ENCODE data around the gene UBE2J1. TPM values are rescaled to one million over a fixed set of nuclear protein-coding genes. Genes with fewer than 3 reads are reported as not detected.
A peak's percentile ranks its signal among the peaks of the same experiment; 100 is the strongest.
"Not testable (repeated sequence)": the region's sequence is repeated elsewhere in the genome, so short reads cannot be mapped to it uniquely, and the experiment has no call there.

The UBE2J1 gene
- total and polyA plus RNA-seq, 7 experiments from 2014 or later, result 18.8 to 47.7 (median 27.7) TPM

DNA sequence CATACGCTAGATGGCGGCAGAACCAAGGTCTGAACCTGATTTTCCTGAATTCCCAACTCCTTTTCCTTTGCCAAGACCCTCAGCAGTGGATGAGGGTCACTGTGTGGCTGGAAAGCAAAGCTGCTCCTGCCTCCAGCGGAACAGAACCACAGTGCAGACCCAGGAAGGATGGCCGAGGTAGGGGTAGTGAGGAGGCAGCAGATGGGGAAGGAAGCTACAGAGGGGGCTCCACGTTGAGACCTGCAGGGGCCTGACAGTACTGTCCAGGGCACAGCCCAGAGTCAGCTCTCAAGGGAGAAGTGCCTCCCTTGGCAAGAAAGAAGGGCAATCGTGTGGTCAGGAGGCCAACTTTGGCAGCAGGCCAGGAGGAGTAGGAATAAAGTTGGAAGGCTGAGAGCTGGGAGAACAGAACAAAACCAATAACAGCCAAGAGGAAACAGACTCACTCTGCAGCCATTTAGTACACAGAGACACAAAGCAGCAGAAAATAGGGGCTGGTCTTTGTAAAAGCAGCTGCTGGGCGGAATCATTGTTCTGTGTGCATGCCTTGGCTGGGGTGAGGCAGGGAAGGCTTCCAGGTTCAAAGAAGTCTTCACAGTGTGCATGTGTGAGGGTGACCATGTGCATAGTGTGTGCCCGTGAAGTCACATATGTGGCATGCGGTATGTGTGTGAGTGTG lies 40.5 kb downstream of the UBE2J1 start:
- Mint-ChIP-seq H3K27ac (peak overlapping the region in 1 of 9 donors; percentile 6), H3K27me3 (peaks cover 0 to 8% (median 0%) of the 10 kb centered on the region in 5 donors), H3K4me1 (peaks cover 0 to 11% (median 0%) of the 10 kb centered on the region in 7 donors), H3K36me3 (peaks cover 0 to 14% (median 6%) of the 10 kb centered on the region in 5 donors), H3K4me3 (no peak overlapping the region), H3K9me3 (no peaks in the 10 kb centered on the region)
- Histone ChIP-seq H3K27ac (ENCODE audit: low read depth, low read length) (no peak overlapping the region), H3K9me3 (ENCODE audit: control insufficient read depth in 2 of 3, low read length in 3 of 3) (no peaks in the 10 kb centered on the region), H3K4me3 (ENCODE audit: low read length) (no peak overlapping the region), H3K27me3 (ENCODE audit: control insufficient read depth in 2 of 2, insufficient read depth in 2 of 2, low read length in 2 of 2) (no peaks in the 10 kb centered on the region), H3K4me1 (ENCODE audit: control insufficient read depth in 2 of 2, insufficient read depth in 2 of 2, low read length in 2 of 2) (no peaks in the 10 kb centered on the region), H3K36me3 (ENCODE audit: control insufficient read depth in 2 of 3, insufficient read depth in 3 of 3, low read length in 3 of 3) (no peaks in the 10 kb centered on the region)
- CTCF ChIA-PET, result no interaction called here
- intact Hi-C loops (cut with micrococcal nuclease), result no loop called here
- POLR2A ChIA-PET, result interaction anchor here (0.7 kb wide), 1 partner anchor 13 kb away, joined by 4 read pairs; no protein-coding TSS in a partner anchor
- no peak for ATAC-seq
- DNase-seq, result no peak

DNA sequence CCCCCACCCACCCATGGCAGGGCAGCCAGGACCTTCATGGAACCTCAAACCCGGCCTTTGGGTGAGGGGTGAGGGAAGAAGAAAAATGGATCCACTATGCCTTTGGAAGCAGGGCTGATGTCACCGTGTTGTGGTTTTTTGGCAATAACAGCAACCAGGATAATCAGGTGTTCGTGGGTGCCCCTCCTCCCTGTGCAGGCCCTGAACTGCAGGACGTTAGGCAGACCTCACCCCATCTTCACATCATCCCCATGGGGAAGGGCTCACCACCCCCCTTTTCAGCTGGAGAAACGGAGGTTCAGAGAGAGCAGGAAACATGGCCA lies 41.0 kb downstream of the UBE2J1 start:
- no peak overlapping the region for H3K4me3 ChIP-seq (ENCODE audit: low read length)
- H3K9me3 ChIP-seq (ENCODE audit: control insufficient read depth in 2 of 3, low read length in 3 of 3), result no peaks in the 10 kb centered on the region
- no peaks in the 10 kb centered on the region for H3K27me3 ChIP-seq (ENCODE audit: control insufficient read depth in 2 of 2, insufficient read depth in 2 of 2, low read length in 2 of 2)
- H3K27ac ChIP-seq (ENCODE audit: low read depth, low read length), result no peak overlapping the region
- H3K9me3 Mint-ChIP-seq, result no peaks in the 10 kb centered on the region
- no peak overlapping the region for H3K27ac Mint-ChIP-seq
- no peak overlapping the region for H3K4me3 Mint-ChIP-seq
- ATAC-seq, result no peak
- H3K4me1 ChIP-seq (ENCODE audit: control insufficient read depth in 2 of 2, insufficient read depth in 2 of 2, low read length in 2 of 2), result no peaks in the 10 kb centered on the region
- ChIA-PET CTCF (no interaction called here), POLR2A (no interaction called here)
- DNase-seq, result no peak
- peaks cover 0 to 8% (median 0%) of the 10 kb centered on the region in 5 donors for H3K27me3 Mint-ChIP-seq
- peaks cover 0 to 14% (median 5%) of the 10 kb centered on the region in 5 donors for H3K36me3 Mint-ChIP-seq
- no peaks in the 10 kb centered on the region for H3K36me3 ChIP-seq (ENCODE audit: control insufficient read depth in 2 of 3, insufficient read depth in 3 of 3, low read length in 3 of 3)
- peaks cover 0 to 11% (median 0%) of the 10 kb centered on the region in 7 donors for H3K4me1 Mint-ChIP-seq
- intact Hi-C loops (cut with micrococcal nuclease), result no loop called here

DNA sequence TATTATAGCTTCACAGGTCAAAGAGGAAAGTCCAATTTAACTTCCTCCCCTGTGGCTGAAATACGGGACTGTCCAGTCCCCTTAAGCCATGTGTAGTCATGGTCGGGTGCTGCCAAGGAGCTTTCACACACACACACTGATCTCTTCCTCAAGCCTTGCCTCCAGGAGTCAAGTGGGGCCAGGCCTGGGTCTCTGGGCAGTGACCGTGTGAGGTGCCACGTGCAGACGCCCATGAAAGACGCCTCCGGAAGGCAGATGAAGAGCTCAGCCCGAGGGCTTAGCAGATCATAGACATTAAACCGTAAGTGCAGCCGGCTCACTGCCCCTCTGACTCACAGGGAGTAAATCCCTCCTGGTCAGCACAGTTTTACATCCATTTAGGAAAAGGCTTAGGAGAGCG lies 41.6 kb downstream of the UBE2J1 start:
- Histone ChIP-seq H3K4me1 (ENCODE audit: control insufficient read depth in 2 of 2, insufficient read depth in 2 of 2, low read length in 2 of 2) (no peaks in the 10 kb centered on the region), H3K9me3 (ENCODE audit: control insufficient read depth in 2 of 3, low read length in 3 of 3) (no peaks in the 10 kb centered on the region), H3K27ac (ENCODE audit: low read depth, low read length) (no peak overlapping the region), H3K27me3 (ENCODE audit: control insufficient read depth in 2 of 2, insufficient read depth in 2 of 2, low read length in 2 of 2) (no peaks in the 10 kb centered on the region), H3K36me3 (ENCODE audit: control insufficient read depth in 2 of 3, insufficient read depth in 3 of 3, low read length in 3 of 3) (no peaks in the 10 kb centered on the region), H3K4me3 (ENCODE audit: low read length) (no peak overlapping the region)
- peaks cover 0 to 11% (median 0%) of the 10 kb centered on the region in 7 donors for H3K4me1 Mint-ChIP-seq
- ChIA-PET CTCF (no interaction called here), POLR2A (no interaction called here)
- intact Hi-C loops (cut with micrococcal nuclease), result no loop called here
- H3K9me3 Mint-ChIP-seq, result no peaks in the 10 kb centered on the region
- DNase-seq, result no peak
- no peak overlapping the region for H3K4me3 Mint-ChIP-seq
- peaks cover 0 to 10% (median 2%) of the 10 kb centered on the region in 5 donors for H3K36me3 Mint-ChIP-seq
- H3K27me3 Mint-ChIP-seq, result peaks cover 0 to 8% (median 0%) of the 10 kb centered on the region in 5 donors
- no peak for ATAC-seq
- H3K27ac Mint-ChIP-seq, result no peak overlapping the region

DNA sequence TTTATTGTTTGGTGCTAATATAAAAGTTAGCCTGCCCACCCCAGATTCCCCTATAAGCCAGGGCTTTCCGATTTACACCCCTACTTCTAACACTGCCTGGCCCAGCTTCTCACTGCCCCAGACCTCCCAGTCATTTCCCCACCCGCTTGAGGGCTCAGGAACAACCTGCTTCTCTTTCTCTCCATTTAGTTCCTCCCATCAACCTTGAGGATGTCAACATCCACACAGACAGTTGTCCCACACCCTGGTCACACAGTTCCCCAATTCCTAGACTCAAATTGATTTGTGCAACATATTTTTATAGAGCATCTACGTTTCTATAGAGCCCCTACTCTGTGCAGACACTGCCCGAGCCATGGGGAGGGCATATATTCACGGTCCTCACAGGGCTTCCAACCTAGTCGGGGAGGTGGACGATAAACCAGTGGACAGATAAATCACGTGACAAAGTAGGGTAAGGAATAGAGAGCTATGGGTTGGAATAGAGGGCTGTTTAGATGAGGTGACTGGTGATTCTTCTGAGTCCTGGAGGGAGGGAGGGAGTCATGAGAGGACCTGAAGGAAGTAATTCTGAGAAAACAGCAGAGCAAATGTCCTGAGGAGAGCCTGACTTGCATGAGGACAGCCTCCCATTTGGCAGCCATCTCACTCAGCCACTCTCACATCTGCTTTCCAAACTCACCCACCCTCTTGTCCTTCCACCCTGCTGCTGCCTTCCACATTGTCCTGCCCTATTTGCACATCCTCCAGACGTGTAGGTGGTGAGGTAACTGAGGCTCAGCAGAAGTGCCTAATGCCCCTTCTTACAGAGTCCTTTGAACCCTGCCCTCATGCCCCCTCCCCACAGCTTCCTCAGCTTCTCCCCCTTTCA lies 43.8 kb downstream of the UBE2J1 start:
- H3K36me3 Mint-ChIP-seq, result no peaks in the 10 kb centered on the region
- no peak overlapping the region for H3K27ac Mint-ChIP-seq
- Histone ChIP-seq H3K9me3 (ENCODE audit: control insufficient read depth in 2 of 3, low read length in 3 of 3) (no peaks in the 10 kb centered on the region), H3K27me3 (ENCODE audit: control insufficient read depth in 2 of 2, insufficient read depth in 2 of 2, low read length in 2 of 2) (no peaks in the 10 kb centered on the region), H3K4me1 (ENCODE audit: control insufficient read depth in 2 of 2, insufficient read depth in 2 of 2, low read length in 2 of 2) (no peaks in the 10 kb centered on the region), H3K27ac (ENCODE audit: low read depth, low read length) (no peak overlapping the region), H3K4me3 (ENCODE audit: low read length) (no peak overlapping the region), H3K36me3 (ENCODE audit: control insufficient read depth in 2 of 3, insufficient read depth in 3 of 3, low read length in 3 of 3) (no peaks in the 10 kb centered on the region)
- peaks cover 0 to 8% (median 0%) of the 10 kb centered on the region in 5 donors for H3K27me3 Mint-ChIP-seq
- intact Hi-C loops (cut with micrococcal nuclease), result no loop called here
- ATAC-seq (peak; percentile 50), DNase-seq (no peak)
- H3K4me1 Mint-ChIP-seq, result peaks cover 0 to 11% (median 0%) of the 10 kb centered on the region in 7 donors
- no peak overlapping the region for H3K4me3 Mint-ChIP-seq
- POLR2A ChIA-PET, result interaction anchor here (0.6 kb wide), 1 partner anchor 8 kb away, joined by 6 read pairs; no protein-coding TSS in a partner anchor
- peaks cover 0 to 2% (median 0%) of the 10 kb centered on the region in 11 donors for H3K9me3 Mint-ChIP-seq
- CTCF ChIA-PET, result no interaction called here

DNA sequence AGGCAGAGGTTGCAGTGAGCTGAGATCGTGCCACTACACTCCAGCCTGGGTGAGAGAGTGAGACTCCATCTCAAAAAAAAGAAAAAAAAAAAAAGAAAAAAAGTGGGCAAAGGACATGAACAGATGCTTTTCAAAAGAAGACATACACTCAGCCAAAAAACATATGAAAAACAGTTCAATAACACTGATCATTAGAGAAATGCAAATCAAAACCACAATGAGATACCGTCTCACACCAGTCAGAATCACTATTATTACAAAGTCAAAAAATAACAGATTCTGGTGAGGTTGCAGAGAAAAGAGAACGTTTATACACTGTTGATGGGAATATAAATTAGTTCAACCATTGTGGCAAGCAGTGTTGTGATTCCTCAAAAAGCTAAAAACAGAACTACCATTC lies 48.0 kb downstream of the UBE2J1 start:
- CTCF ChIA-PET; H3K27me3 Mint-ChIP-seq; H3K4me1 ChIP-seq (ENCODE audit: control insufficient read depth in 2 of 2, insufficient read depth in 2 of 2, low read length in 2 of 2); H3K9me3 Mint-ChIP-seq; H3K4me1 Mint-ChIP-seq; H3K36me3 Mint-ChIP-seq; H3K27ac ChIP-seq (ENCODE audit: low read depth, low read length); DNase-seq; H3K36me3 ChIP-seq (ENCODE audit: control insufficient read depth in 2 of 3, insufficient read depth in 3 of 3, low read length in 3 of 3); H3K4me3 ChIP-seq (ENCODE audit: low read length); POLR2A ChIA-PET; H3K27ac Mint-ChIP-seq; H3K9me3 ChIP-seq (ENCODE audit: control insufficient read depth in 2 of 3, low read length in 3 of 3); intact Hi-C loops (cut with micrococcal nuclease); H3K4me3 Mint-ChIP-seq; H3K27me3 ChIP-seq (ENCODE audit: control insufficient read depth in 2 of 2, insufficient read depth in 2 of 2, low read length in 2 of 2); ATAC-seq: not testable (repeated sequence)

DNA sequence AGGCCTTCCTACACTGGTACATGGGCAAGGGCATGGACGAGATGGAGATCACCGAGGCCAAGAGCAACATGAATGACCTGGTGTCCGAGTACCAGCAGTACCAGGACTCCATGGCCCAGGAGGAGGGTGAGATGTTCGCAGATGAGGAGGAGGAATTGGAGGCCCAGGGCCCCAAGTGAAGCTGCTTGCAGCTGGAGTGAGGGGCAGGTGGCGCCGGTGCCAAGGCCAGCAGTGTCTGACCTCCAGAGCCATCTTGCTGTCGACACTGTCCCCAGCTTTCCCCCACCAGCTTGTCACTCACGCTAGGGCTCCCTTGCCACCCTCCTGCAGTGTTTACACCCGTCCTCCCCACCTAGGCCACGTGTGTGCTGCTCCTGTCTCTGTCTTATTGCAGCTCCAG lies 49.6 kb downstream of the UBE2J1 start:
- no peaks in the 10 kb centered on the region for H3K27me3 Mint-ChIP-seq
- Histone ChIP-seq H3K27ac (ENCODE audit: low read depth, low read length) (no peak overlapping the region), H3K36me3 (ENCODE audit: control insufficient read depth in 2 of 3, insufficient read depth in 3 of 3, low read length in 3 of 3) (no peaks in the 10 kb centered on the region), H3K9me3 (ENCODE audit: control insufficient read depth in 2 of 3, low read length in 3 of 3) (no peaks in the 10 kb centered on the region), H3K4me3 (ENCODE audit: low read length) (no peak overlapping the region), H3K27me3 (ENCODE audit: control insufficient read depth in 2 of 2, insufficient read depth in 2 of 2, low read length in 2 of 2) (no peaks in the 10 kb centered on the region), H3K4me1 (ENCODE audit: control insufficient read depth in 2 of 2, insufficient read depth in 2 of 2, low read length in 2 of 2) (peaks cover 13 to 15% of the 10 kb centered on the region in 2 donors)
- ChIA-PET CTCF (no interaction called here), POLR2A (no interaction called here)
- H3K4me1 Mint-ChIP-seq, result peaks cover 9 to 17% (median 13%) of the 10 kb centered on the region in 7 donors
- ATAC-seq (no peak), DNase-seq (no peak)
- H3K4me3 Mint-ChIP-seq, result no peak overlapping the region
- H3K9me3 Mint-ChIP-seq, result peaks cover 0 to 2% (median 0%) of the 10 kb centered on the region in 11 donors
- intact Hi-C loops (cut with micrococcal nuclease), result no loop called here
- peaks cover 0 to 1% (median 0%) of the 10 kb centered on the region in 5 donors for H3K36me3 Mint-ChIP-seq
- no peak overlapping the region for H3K27ac Mint-ChIP-seq
